GM18511 (cell line): Measurements from ENCODE around the gene NTN5.
"Not testable (repeated sequence)": the region's sequence is repeated elsewhere in the genome, so short reads cannot be mapped to it uniquely, and the experiment has no call there.

Source experiments
- ATAC-seq: cut with Tn5 transposase; IDR thresholded peaks from one replicate; pipeline ENCODE4 v1.9.1; 2021; ENCODE audit warnings: mild to moderate bottlenecking, moderate library complexity; ENCODE audit not compliant: unreplicated experiment

NTN5 gene

GRCh38 chr19:48670699-48671445 is 1.9 kb downstream of the NTN5 start:
- ATAC-seq, result no peak

GRCh38 chr19:48669903-48670668 is 2.7 kb downstream of the NTN5 start:
- no peak for ATAC-seq

GRCh38 chr19:48668761-48669160 is 4.1 kb downstream of the NTN5 start:
- no peak for ATAC-seq

- ATAC-seq, result no peak
Observed at GRCh38 chr19:48668332-48668731, 4.5 kb downstream of the NTN5 start.

GRCh38 chr19:48665786-48666185 is 7.0 kb downstream of the NTN5 start:
- no peak for ATAC-seq

GRCh38 chr19:48664476-48664875 is 8.3 kb downstream of the NTN5 start:
- no peak for ATAC-seq

- ATAC-seq, result no peak
Observed at GRCh38 chr19:48663667-48664066, 9.2 kb downstream of the NTN5 start.

GRCh38 chr19:48661711-48662090 is 11.1 kb downstream of the NTN5 start:
- no peak for ATAC-seq

- ATAC-seq, result peak; percentile 84
Observed at GRCh38 chr19:48660852-48661710, 11.7 kb downstream of the NTN5 start.

- ATAC-seq, result no peak
Observed at GRCh38 chr19:48659768-48660167, 13.0 kb downstream of the NTN5 start.

GRCh38 chr19:48658483-48658882 is 14.3 kb downstream of the NTN5 start:
- ATAC-seq, result no peak

GRCh38 chr19:48657828-48658227 is 15.0 kb downstream of the NTN5 start:
- not testable (repeated sequence) for ATAC-seq

GRCh38 chr19:48656840-48657474 is 15.9 kb downstream of the NTN5 start:
- no peak for ATAC-seq

GRCh38 chr19:48654299-48655059 is 18.3 kb downstream of the NTN5 start:
- no peak for ATAC-seq

GRCh38 chr19:48651683-48652048 is 21.2 kb downstream of the NTN5 start:
- no peak for ATAC-seq

- no peak for ATAC-seq
Observed at GRCh38 chr19:48650974-48651682, 21.7 kb downstream of the NTN5 start.

- no peak for ATAC-seq
Observed at GRCh38 chr19:48648134-48648533, 24.7 kb downstream of the NTN5 start.

GRCh38 chr19:48646722-48647216 is 26.0 kb downstream of the NTN5 start:
- ATAC-seq, result no peak

GRCh38 chr19:48646001-48646721 is 26.7 kb downstream of the NTN5 start, which contains the start of gene CA11:
Gene CA11 (minus strand): TSS chr19:48646187. CDS start chr19:48645632, 555 bp downstream.
- peak; percentile 76 for ATAC-seq
